Measurements from ENCODE around the gene SRF. TPM values are rescaled to one million over a fixed set of nuclear protein-coding genes. Genes with fewer than 3 reads are reported as not detected.

Gene SRF
- total and polyA plus RNA-seq, 2 of the 4 experiments (the other 2 are of a cell fraction) = 20.6 to 56.3 TPM

- no peak for TF ChIP-seq RFX5 (IDR thresholded peaks at IDR 0.05; ENCODE audit: low read depth, low read length)
These were observed 27.6 kb upstream of the SRF start (continued) for GRCh38 chr6:43143235-43144128.

DNA sequence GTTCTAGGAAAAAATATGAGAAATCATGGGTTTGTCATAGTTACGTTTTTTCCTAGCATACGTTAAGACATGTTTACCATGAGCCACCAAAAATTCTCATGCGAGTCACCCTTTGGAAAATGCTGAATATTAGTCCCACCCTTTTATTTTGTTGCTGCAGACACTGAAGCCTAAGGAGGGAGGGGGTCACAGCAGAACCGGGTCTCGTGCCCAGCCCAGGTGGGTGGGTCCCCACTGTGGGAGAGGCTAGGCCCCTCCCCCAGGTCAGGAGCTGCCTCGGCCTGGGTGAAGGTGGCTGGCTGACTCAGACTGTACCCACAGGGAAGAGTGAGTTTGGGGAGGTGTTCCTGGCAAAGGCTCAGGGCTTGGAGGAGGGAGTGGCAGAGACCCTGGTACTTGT is 26.2 kb upstream of the SRF start:
- Histone ChIP-seq H2AFZ (replicated peaks; ENCODE audit: low read length, poor library complexity) (peak overlapping the region; percentile 64), H3K4me2 (ENCODE audit: low read depth, low read length) (no peak overlapping the region), H4K20me1 (ENCODE audit: insufficient read depth, low read length) (peaks cover 6% of the 10 kb centered on the region; the same call in 1 of the 2 replicates), H2BK15ac (ENCODE audit: low read depth, low read length) (no peak overlapping the region), H4K5ac (ENCODE audit: low read depth, low read length) (no peak overlapping the region), H3K56ac (ENCODE audit: extremely low read depth, insufficient read depth, low read length) (no peak overlapping the region), H3K18ac (ENCODE audit: low read depth, low read length) (no peak overlapping the region), H3K4me1 (ENCODE audit: control insufficient read depth, insufficient read depth, low read length) (peaks cover 10% of the 10 kb centered on the region), H2AK9ac (replicated peaks; ENCODE audit: low read depth, low read length, poor library complexity) (no peak overlapping the region), H3K14ac (replicated peaks; ENCODE audit: low read depth, low read length) (no peak overlapping the region), H4K91ac (ENCODE audit: insufficient read depth, low read depth, low read length) (no peak overlapping the region), H2BK5ac (ENCODE audit: low read depth, low read length, poor library complexity, severe bottlenecking) (peak overlapping the region; percentile 15), H3K4ac (ENCODE audit: low read depth, low read length) (no peak overlapping the region), H3K4me3 (ENCODE audit: insufficient read depth, low read depth, low read length) (no peak overlapping the region), H2AK5ac (ENCODE audit: low read depth, low read length) (no peak overlapping the region), H3K27ac (ENCODE audit: insufficient read depth, low read length) (no peak overlapping the region), H3K9me3 (ENCODE audit: control insufficient read depth, insufficient read depth, low read length) (no peaks in the 10 kb centered on the region), H3K9me1 (ENCODE audit: insufficient read depth, low read length) (0 out of 2 replicates have a peak, but pooled peaks cover 3% of the 10 kb centered on the region), H3K79me1 (ENCODE audit: low read depth in 1 of 2, low read length in 2 of 2) (peaks cover 5 to 22% of the 10 kb centered on the region in 2 experiments; a peak in 2 of 4 replicates), H2BK120ac (ENCODE audit: low read depth, low read length) (no peak overlapping the region; the same call in 1 of the 2 replicates), H3K23ac (ENCODE audit: low read depth, low read length) (no peak overlapping the region), H3K36me3 (ENCODE audit: control insufficient read depth, insufficient read depth, low read length) (peaks cover 44% of the 10 kb centered on the region), H2BK20ac (ENCODE audit: low read depth, low read length) (no peak overlapping the region), H3K27me3 (ENCODE audit: control insufficient read depth, insufficient read depth, low read length) (no peaks in the 10 kb centered on the region), H3K9ac (ENCODE audit: low read depth, low read length) (no peak overlapping the region), H4K8ac (ENCODE audit: low read depth in 2 of 2, low read length in 2 of 2) (no peak overlapping the region)
- in situ Hi-C loops (cut with MboI; ENCODE audit: low sequenced_read_pairs) (loop anchor here (10.0 kb wide), 1 partner anchor 240 kb away; no protein-coding TSS in a partner anchor), intact Hi-C loops (cut with micrococcal nuclease) (loop anchor here (5.0 kb wide), 1 partner anchor 93 kb away; the partner anchor contains the start of gene CUL7), dilution Hi-C loops (cut with HindIII; ENCODE audit: low sequenced_read_pairs, unreplicated experiment) (no loop called here)
- TF ChIP-seq SMC3 (IDR thresholded peaks at IDR 0.05; ENCODE audit: low read depth, low read length) = no peak
- TF ChIP-seq, protein P1, sequence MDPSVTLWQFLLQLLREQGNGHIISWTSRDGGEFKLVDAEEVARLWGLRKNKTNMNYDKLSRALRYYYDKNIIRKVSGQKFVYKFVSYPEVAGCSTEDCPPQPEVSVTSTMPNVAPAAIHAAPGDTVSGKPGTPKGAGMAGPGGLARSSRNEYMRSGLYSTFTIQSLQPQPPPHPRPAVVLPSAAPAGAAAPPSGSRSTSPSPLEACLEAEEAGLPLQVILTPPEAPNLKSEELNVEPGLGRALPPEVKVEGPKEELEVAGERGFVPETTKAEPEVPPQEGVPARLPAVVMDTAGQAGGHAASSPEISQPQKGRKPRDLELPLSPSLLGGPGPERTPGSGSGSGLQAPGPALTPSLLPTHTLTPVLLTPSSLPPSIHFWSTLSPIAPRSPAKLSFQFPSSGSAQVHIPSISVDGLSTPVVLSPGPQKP (IDR thresholded peaks at IDR 0.05; ENCODE audit: borderline replicate concordance, low read depth, low read length) = no peak
- no peak for TF ChIP-seq RFX5 (IDR thresholded peaks at IDR 0.05; ENCODE audit: low read depth, low read length)
- no TSS peak for BruUV-seq (replicated peaks)
- ChIA-PET CTCF (no interaction called here), POLR2A (ENCODE audit: unreplicated experiment) (no interaction called here)
- ATAC-seq (ENCODE audit: low read depth) = no peak
- peak; percentile 38 for DNase-seq
- WGBS, 2 experiments (ENCODE audit: extremely low coverage in 2 of 2, insufficient read length in 1 of 2) = no CpG with 5 or more reads among the region's 6 CpGs

All from IMR-90 (cell line).